Endothelial cell (in vitro differentiated cells): ENCODE measurements around the gene CROCC. TPM values are rescaled to one million over a fixed set of nuclear protein-coding genes. Genes with fewer than 3 reads are reported as not detected.

Experiments used
- DNase-seq: peaks from one replicate; pipeline ENCODE4 v3.0.0; 2021; ENCODE audit warnings: low spot score
- H3K27ac Mint-ChIP-seq: one replicate; pipeline ENCODE4 v1.8.0; 2021; ENCODE audit warnings: mixed read lengths, inconsistent platforms; ENCODE audit not compliant: unreplicated experiment
- H3K27me3 Mint-ChIP-seq: one replicate; pipeline ENCODE4 v1.8.0; 2021; ENCODE audit warnings: mild to moderate bottlenecking, moderate library complexity, mixed read lengths, inconsistent platforms; ENCODE audit not compliant: unreplicated experiment
- H3K36me3 Mint-ChIP-seq: one replicate; pipeline ENCODE4 v1.8.0; 2021; ENCODE audit warnings: mild to moderate bottlenecking, low read depth, mixed read lengths, inconsistent platforms; ENCODE audit not compliant: unreplicated experiment
- H3K4me1 Mint-ChIP-seq: one replicate; pipeline ENCODE4 v1.8.0; 2021; ENCODE audit warnings: mild to moderate bottlenecking, mixed read lengths, inconsistent platforms; ENCODE audit not compliant: unreplicated experiment
- H3K4me3 Mint-ChIP-seq: one replicate; pipeline ENCODE4 v1.8.0; 2021; ENCODE audit warnings: mild to moderate bottlenecking, mixed read lengths, inconsistent platforms; ENCODE audit not compliant: unreplicated experiment
- H3K9me3 Mint-ChIP-seq: one replicate; pipeline ENCODE4 v1.8.0; 2021; ENCODE audit warnings: mixed read lengths, inconsistent platforms; ENCODE audit not compliant: unreplicated experiment
- total RNA-seq: library from RNA; stranded (reverse); fragmentation: NEBNext Ultra II Directional; extraction: Animal tissue kit (Norgen Biotek cat#: 25700); gene quantifications from one replicate; pipeline ENCODE4 v1.2.1, GENCODE V29; 2021; ENCODE audit not compliant: unreplicated experiment
- TF ChIP-seq, protein P1 (sequence below): fragments of 200-600 bp; sonication (generic); IDR thresholded peaks from one replicate; pipeline ENCODE4 v1.5.0; 2021; ENCODE audit warnings: antibody characterized with exemption; ENCODE audit not compliant: unreplicated experiment

The CROCC gene
- total RNA-seq, 1 donor from 2014 or later = 38.9 TPM

DNA sequence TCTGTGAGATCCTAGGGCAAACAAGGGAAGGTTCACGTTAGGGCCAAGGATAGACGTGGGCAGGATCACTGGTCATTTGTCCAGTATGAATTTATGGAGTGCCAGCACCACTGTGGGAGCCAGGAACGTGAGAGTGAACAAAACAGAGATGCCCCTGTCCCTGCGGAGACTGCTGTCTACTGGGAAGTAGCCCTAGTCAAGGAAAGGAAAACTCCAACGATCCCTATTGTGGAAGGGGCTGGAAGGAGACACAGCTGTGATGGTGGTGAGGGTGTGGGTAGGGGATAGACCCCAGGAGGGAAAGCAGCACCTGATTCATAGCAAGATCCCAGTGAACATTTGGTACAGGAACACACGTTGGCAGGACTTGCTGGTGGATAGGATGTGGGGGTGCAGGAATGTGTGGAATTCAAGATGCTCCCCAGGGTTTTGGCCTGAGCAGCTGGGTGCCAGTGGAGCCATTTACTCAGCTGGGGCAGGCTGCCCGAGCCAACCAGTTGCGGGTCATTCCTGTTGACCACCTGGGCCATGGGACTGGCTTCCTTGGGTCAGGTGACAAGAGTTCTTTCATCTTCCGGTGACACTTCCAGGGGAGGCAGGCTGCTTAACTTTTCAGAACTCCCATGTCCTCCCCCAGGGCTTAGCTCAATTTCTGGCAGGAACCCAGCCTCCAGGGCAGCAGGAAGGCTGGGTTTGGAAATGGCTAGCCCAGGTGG lies 91.2 kb downstream of the CROCC start:
- TF ChIP-seq, protein P1, sequence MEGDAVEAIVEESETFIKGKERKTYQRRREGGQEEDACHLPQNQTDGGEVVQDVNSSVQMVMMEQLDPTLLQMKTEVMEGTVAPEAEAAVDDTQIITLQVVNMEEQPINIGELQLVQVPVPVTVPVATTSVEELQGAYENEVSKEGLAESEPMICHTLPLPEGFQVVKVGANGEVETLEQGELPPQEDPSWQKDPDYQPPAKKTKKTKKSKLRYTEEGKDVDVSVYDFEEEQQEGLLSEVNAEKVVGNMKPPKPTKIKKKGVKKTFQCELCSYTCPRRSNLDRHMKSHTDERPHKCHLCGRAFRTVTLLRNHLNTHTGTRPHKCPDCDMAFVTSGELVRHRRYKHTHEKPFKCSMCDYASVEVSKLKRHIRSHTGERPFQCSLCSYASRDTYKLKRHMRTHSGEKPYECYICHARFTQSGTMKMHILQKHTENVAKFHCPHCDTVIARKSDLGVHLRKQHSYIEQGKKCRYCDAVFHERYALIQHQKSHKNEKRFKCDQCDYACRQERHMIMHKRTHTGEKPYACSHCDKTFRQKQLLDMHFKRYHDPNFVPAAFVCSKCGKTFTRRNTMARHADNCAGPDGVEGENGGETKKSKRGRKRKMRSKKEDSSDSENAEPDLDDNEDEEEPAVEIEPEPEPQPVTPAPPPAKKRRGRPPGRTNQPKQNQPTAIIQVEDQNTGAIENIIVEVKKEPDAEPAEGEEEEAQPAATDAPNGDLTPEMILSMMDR = no peak
- Mint-ChIP-seq H3K4me1 (peaks cover 10% of the 10 kb centered on the region), H3K9me3 (no peaks in the 10 kb centered on the region), H3K27ac (no peak overlapping the region), H3K36me3 (no peaks in the 10 kb centered on the region), H3K4me3 (peak overlapping the region; percentile 92), H3K27me3 (peaks cover 11% of the 10 kb centered on the region)
- DNase-seq = no peak

DNA sequence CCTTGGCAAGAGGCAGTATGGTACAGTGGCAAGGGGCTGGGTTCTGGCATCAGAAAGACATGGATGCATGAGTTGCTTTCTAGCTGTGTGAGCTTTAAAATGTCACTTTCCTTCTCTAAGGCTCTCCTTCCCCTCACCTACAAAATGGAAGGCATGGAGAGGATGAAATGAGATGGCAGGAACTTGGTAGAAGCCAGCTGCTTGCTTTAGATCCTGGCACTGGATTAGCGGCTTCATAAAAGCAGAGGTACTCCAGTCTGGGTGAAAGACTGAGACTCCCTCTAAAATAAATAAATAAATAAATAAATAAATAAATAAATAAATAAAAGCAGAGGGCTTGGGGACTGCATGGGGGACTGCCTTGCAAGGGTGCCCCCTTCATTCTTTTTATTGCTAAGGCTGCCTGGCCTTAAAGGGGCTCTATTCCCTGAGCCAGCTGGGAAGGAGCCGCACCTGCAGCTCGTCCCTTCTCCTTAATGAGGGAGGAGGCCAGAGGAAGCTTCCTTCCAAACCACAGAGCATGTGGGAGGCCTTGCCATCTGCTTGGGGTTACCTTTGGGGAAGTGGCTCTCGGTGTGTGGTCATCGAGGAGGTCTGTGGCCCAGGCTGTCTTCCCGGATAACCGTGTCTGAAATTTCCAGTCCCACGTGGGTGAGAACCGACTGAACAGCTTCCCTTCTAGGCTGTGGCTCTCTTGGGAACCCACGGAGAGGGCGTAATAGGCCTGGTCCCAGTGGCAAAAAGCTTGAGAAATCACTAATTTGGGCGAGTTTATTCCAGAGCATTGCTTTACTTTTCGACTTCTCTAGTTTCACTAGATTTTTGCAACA lies 92.0 kb downstream of the CROCC start:
- TF ChIP-seq, protein P1 = no peak
- peaks cover 11% of the 10 kb centered on the region for H3K27me3 Mint-ChIP-seq
- H3K4me3 Mint-ChIP-seq = peak overlapping the region; percentile 11
- no peak overlapping the region for H3K27ac Mint-ChIP-seq
- DNase-seq = no peak
- no peaks in the 10 kb centered on the region for H3K9me3 Mint-ChIP-seq
- peaks cover 10% of the 10 kb centered on the region for H3K4me1 Mint-ChIP-seq
- peaks cover 6% of the 10 kb centered on the region for H3K36me3 Mint-ChIP-seq

DNA sequence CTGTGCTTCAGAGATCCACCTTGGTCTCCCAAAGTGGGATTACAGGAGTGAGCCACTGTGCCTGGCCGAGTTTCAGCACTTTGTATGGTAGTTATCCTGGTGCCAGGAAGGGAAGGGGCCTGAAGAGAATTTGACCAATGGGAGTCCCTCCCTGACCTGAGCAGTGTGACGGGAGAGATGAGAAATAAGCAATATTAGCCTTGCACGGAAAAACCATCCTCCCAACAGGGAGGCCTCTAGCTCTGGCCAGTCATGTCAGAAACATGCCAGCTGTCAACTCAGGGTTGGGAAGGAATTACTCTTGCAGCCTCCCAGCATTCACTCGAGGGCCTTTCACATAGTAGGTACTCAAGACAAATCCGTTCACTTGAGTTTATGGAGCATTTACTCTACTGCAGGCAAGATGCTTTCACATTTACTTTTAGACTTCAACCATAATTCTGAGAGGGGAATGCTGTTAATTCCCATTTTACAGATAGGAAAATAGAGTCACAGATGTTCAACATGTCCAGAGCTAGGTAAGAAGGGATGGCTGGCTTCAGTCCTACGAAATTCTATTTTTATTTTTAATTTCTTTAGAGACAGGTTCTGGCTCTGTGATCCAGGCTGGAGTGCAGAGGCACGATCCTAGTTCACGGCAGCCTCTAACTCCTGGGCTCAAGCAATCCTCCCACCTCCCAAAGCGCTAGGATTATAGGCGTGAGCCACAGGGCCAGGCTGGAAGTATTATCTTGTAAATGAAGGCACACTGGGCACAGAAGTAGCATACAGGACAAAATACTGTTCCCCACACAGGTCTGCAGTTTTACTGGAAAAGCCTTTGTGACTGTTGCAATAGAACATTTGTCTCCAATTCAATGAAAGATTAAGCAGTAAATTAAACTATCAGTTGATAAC lies 93.2 kb downstream of the CROCC start:
- H3K27ac Mint-ChIP-seq = no peak overlapping the region
- TF ChIP-seq, protein P1 = no peak
- H3K4me1 Mint-ChIP-seq = peaks cover 10% of the 10 kb centered on the region
- H3K27me3 Mint-ChIP-seq = peaks cover 9% of the 10 kb centered on the region
- DNase-seq = no peak
- no peaks in the 10 kb centered on the region for H3K9me3 Mint-ChIP-seq
- no peak overlapping the region for H3K4me3 Mint-ChIP-seq
- H3K36me3 Mint-ChIP-seq = peaks cover 17% of the 10 kb centered on the region

DNA sequence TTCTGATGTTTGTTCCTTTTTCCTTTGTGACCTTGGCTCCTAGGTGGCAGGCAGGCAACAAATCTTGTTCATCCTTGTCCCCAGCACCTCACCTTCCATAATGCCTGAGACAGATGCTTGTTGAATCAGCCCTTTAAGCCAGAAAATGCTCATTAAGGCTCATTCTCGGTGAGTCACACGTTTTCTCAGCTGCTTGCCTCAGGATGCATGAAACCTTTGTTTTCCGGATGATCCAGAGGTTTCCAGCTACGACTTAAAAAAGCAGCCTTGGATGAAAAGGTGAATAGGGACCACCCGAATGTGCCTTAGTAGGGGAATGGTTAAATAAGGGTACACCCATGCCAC lies 94.6 kb downstream of the CROCC start:
- Mint-ChIP-seq H3K27me3 (peaks cover 10% of the 10 kb centered on the region), H3K27ac (no peak overlapping the region)
- TF ChIP-seq, protein P1 = no peak

More for the DNA sequence above, 94.6 kb downstream of the CROCC start:
- Mint-ChIP-seq H3K36me3 (peaks cover 28% of the 10 kb centered on the region), H3K4me1 (no peaks in the 10 kb centered on the region), H3K4me3 (no peak overlapping the region), H3K9me3 (no peaks in the 10 kb centered on the region)
- no peak for DNase-seq
